H1 (cell line): ENCODE measurements around the gene IPO13. TPM values are rescaled to one million over a fixed set of nuclear protein-coding genes. Genes with fewer than 3 reads are reported as not detected.

ENCODE experiments used
- ATF3 ChIP-seq: IDR thresholded peaks from 2 replicates; pipeline ENCODE4 v1.6.1; 2011; ENCODE audit warnings: low read depth, mild to moderate bottlenecking, low read length; ENCODE audit not compliant: insufficient read depth
- BCL11A ChIP-seq, 2 experiments: IDR thresholded peaks; one replicate each; pipeline ENCODE4 v1.6.1; 2011; ENCODE audit warnings: low read depth in 2 of 2, low read length in 2 of 2, mild to moderate bottlenecking in 2 of 2
- CHD7 ChIP-seq: fragments of 300-600 bp; sonication (generic); IDR thresholded peaks from 2 replicates; pipeline ENCODE4 v1.7.1; 2012; ENCODE audit warnings: low read length, moderate library complexity, mild to moderate bottlenecking, inconsistent platforms; ENCODE audit not compliant: insufficient replicate concordance
- CREB1 ChIP-seq: IDR thresholded peaks from 2 replicates; pipeline ENCODE4 v1.6.1; 2012; ENCODE audit warnings: inconsistent platforms
- GABPA ChIP-seq: IDR thresholded peaks from 2 replicates; pipeline ENCODE4 v1.6.1; 2011; ENCODE audit warnings: mild to moderate bottlenecking, low read length, moderate library complexity, borderline replicate concordance; ENCODE audit not compliant: insufficient read depth
- JUN ChIP-seq: IDR thresholded peaks from 2 replicates; pipeline ENCODE4 v1.6.1; 2011; ENCODE audit warnings: low read depth, mild to moderate bottlenecking, improper control_type of control experiment, low read length
- YY1 ChIP-seq: IDR thresholded peaks from 2 replicates; pipeline ENCODE4 v1.6.1; 2011; ENCODE audit warnings: low read depth, mild to moderate bottlenecking, low read length
- polyA plus RNA-seq, 7 experiments: library from polyadenylated mRNA; depleted of rRNA in 3 of 7; stranded (reverse) in 5 of 7; unstranded in 2 of 7; fragments of >200 nt in 5 of 7; fragments of 200-250 nt in 2 of 7; gene quantifications; 1 replicate in 5 of 7; 2 replicates in 1 of 7; 4 replicates in 1 of 7; pipeline versions ENCODE4 v1.2.1 to v1.2.3, GENCODE V29; 2011 to 2013; ENCODE audit warnings: missing spikeins in 2 of 7, mixed read lengths in 2 of 7
- total RNA-seq: library from RNA; stranded (reverse); fragmentation: NEBNext Ultra II Directional; extraction: Animal tissue kit (Norgen Biotek cat#: 25700); gene quantifications from 2 replicates; pipeline ENCODE4 v1.2.1, GENCODE V29; 2021
- TF ChIP-seq, protein P1 (sequence below): IDR thresholded peaks from 2 replicates; pipeline ENCODE4 v1.6.1; 2011; ENCODE audit warnings: low read length, improper control_type of control experiment

Gene IPO13
- total and polyA plus RNA-seq, 2 of the 8 experiments (the other 6 are each of a cell fraction or from before 2014, with no cell fraction given): 23.0 to 27.0 TPM

GRCh38 chr1:43944860-43945259, 1.9 kb upstream of the IPO13 start (continued):
- TF ChIP-seq CHD7: no peak
- TF ChIP-seq GABPA: no peak
- TF ChIP-seq, protein P1, sequence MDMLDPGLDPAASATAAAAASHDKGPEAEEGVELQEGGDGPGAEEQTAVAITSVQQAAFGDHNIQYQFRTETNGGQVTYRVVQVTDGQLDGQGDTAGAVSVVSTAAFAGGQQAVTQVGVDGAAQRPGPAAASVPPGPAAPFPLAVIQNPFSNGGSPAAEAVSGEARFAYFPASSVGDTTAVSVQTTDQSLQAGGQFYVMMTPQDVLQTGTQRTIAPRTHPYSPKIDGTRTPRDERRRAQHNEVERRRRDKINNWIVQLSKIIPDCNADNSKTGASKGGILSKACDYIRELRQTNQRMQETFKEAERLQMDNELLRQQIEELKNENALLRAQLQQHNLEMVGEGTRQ: no peak
- no peak for TF ChIP-seq JUN
- TF ChIP-seq CREB1: no peak
- TF ChIP-seq ATF3: no peak
- no peak for TF ChIP-seq BCL11A (IDR thresholded peaks at IDR 0.05; ENCODE audit: low read depth in 2 of 2, low read length in 2 of 2)
- no peak for TF ChIP-seq YY1
